ENCODE data around the gene ADAMTS12. TPM values are rescaled to one million over a fixed set of nuclear protein-coding genes. Genes with fewer than 3 reads are reported as not detected.

ADAMTS12 gene
- total RNA-seq, 2 donors from 2014 or later: 0.42 to 1.1 TPM

DNA sequence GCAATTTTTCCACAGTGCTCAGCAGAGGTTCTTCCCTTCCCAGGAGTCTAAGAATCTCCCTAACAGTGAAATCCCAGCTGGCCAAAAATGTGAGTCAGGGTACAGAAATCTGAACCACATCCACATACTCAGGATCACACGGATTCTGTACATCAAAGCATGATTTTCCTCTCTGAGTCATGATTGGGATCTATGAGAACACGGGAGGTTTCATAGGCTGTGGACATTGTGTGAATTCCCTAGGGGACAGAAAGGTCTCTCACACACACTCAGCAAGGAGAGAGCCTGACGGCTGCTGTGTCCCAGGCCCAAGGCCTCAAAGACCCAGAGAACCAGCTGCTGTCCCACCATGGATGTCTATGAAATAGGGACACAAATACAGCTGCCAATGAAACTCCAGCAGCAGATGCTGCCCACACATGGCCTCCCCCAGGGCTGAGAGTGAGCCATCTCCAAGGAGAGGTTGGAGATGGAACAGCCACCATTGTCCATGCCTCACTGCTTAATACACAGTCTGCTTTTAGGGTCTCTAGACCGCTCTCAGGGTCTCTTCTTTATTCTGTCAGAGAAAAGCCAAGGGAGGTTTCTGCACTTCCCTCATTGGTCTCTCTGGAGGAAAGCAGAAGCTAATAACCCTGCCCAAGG is 102.7 kb downstream of the ADAMTS12 start:
- no peaks in the 10 kb centered on the region for H3K27me3 ChIP-seq
- H3K9ac ChIP-seq (ENCODE audit: low read depth in 2 of 2, low read length in 2 of 2): no peak overlapping the region
- no peak for DNase-seq
- no peaks in the 10 kb centered on the region for H3K36me3 ChIP-seq
- H3K9me3 ChIP-seq: no peaks in the 10 kb centered on the region
- no peak overlapping the region for H3K27ac ChIP-seq
- no peaks in the 10 kb centered on the region for H3K4me1 ChIP-seq
- H3K4me3 ChIP-seq: no peak overlapping the region
- no peak for TF ChIP-seq CTCF (IDR thresholded peaks at IDR 0.05)
- intact Hi-C loops (cut with DNase I): no loop called here

DNA sequence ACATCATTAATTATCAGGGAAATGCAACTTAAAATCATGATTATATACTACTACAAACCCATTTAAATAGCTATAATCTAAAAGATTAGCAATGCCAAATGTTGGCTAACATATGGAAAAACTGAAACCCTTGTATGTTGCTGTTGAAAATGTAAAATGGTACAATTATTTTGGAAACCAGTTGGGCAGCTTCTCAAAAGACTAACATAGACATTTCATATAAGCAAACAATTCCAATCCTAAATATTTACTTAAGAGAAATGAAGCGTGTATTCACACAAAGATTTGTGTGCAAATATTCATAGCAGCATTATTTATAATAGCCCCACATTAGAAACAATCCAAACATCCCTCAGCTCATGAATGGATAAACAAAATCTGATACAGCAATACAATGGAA is 106.2 kb downstream of the ADAMTS12 start:
- H3K9ac ChIP-seq (ENCODE audit: low read depth in 2 of 2, low read length in 2 of 2): no peak overlapping the region
- no peaks in the 10 kb centered on the region for H3K9me3 ChIP-seq
- H3K27me3 ChIP-seq: no peaks in the 10 kb centered on the region
- no peak overlapping the region for H3K27ac ChIP-seq
- H3K4me1 ChIP-seq: no peaks in the 10 kb centered on the region
- DNase-seq: no peak
- no peak for TF ChIP-seq CTCF (IDR thresholded peaks at IDR 0.05)
- intact Hi-C loops (cut with DNase I): no loop called here
- H3K4me3 ChIP-seq: no peak overlapping the region
- no peaks in the 10 kb centered on the region for H3K36me3 ChIP-seq

DNA sequence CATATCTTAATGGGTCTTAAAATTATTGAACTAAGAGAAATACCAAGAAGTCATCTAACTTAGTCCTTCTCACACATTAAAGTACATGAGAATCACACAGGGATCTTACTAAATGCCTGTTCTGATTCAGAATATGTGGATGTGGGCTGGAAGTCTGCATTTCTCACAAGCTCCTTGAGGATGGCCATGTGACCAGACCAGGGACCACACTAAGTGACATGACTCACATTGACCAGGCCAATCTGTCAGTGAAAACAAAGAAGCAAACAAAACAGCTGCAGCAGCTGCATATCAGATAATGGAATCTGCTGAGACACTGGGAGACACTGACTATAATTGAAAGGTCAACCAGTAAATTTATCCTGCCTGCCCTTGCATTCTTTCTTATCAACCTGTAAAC is 110.5 kb downstream of the ADAMTS12 start:
- Histone ChIP-seq H3K4me3 (no peak overlapping the region), H3K27me3 (no peaks in the 10 kb centered on the region), H3K27ac (no peak overlapping the region), H3K9me3 (no peaks in the 10 kb centered on the region), H3K4me1 (no peaks in the 10 kb centered on the region), H3K36me3 (no peaks in the 10 kb centered on the region), H3K9ac (ENCODE audit: low read depth in 2 of 2, low read length in 2 of 2) (no peak overlapping the region)
- no peak for DNase-seq
- no peak for TF ChIP-seq CTCF (IDR thresholded peaks at IDR 0.05)
- intact Hi-C loops (cut with DNase I): no loop called here

DNA sequence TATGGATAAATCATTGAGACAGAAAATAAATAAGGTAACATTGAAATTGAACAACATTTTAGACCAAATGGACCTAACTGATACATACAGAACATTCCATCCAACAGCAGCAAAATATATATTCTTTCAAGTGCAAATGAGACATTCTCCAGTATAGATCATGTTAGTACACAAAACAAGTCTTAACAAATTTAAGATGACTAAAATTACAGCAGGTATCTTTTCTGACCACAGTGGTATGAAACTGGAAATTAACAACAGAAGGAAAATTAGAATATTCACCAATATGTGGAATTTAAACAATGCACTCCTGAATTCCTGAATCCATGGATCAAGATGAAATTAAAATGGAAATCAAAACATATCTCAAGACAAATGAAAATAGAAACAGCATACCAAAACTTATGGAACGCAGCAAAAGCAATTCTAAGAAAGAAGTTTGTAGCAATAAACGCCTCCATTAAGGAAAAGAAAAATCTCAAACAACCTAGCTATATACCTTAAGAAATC is 115.6 kb downstream of the ADAMTS12 start:
- no peak overlapping the region for H3K4me3 ChIP-seq
- H3K36me3 ChIP-seq: no peaks in the 10 kb centered on the region
- intact Hi-C loops (cut with DNase I): no loop called here
- no peaks in the 10 kb centered on the region for H3K4me1 ChIP-seq
- no peaks in the 10 kb centered on the region for H3K9me3 ChIP-seq
- H3K27me3 ChIP-seq: no peaks in the 10 kb centered on the region
- no peak overlapping the region for H3K9ac ChIP-seq (ENCODE audit: low read depth in 2 of 2, low read length in 2 of 2)
- no peak for TF ChIP-seq CTCF (IDR thresholded peaks at IDR 0.05)
- no peak overlapping the region for H3K27ac ChIP-seq
- no peak for DNase-seq

DNA sequence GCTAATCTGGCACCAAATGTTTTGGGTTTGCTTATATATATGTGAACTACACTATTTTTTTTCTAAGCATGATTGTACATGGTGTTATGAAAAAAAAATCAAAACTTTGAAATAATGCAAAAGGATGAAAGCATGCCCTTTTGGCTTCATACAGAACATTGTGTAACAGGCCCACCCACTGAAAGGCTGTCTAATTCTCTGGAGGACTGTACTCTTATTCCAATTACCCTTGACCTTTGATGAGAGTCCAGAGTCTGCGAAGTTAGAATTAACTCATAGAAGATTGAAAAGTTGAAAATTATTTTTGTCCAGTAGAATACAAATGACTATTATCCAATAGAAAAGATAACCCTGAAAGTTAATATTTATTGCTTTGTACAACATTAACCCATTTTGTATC is 117.4 kb downstream of the ADAMTS12 start:
- no peak for TF ChIP-seq CTCF (IDR thresholded peaks at IDR 0.05)
- H3K27me3 ChIP-seq: no peaks in the 10 kb centered on the region
- H3K9ac ChIP-seq (ENCODE audit: low read depth in 2 of 2, low read length in 2 of 2): no peak overlapping the region
- no peak overlapping the region for H3K4me3 ChIP-seq
- H3K36me3 ChIP-seq: no peaks in the 10 kb centered on the region
- DNase-seq: no peak
- no peaks in the 10 kb centered on the region for H3K9me3 ChIP-seq
- no peaks in the 10 kb centered on the region for H3K4me1 ChIP-seq
- intact Hi-C loops (cut with DNase I): no loop called here
- no peak overlapping the region for H3K27ac ChIP-seq
